Left lung (tissue), 10 donors: ENCODE results near the gene ELANE. TPM values are rescaled to one million over a fixed set of nuclear protein-coding genes. Genes with fewer than 3 reads are reported as not detected.

Experiments
- ATAC-seq: fragments of 200-7000 bp; cut with Tn5 transposase; one replicate; pipeline ENCODE4 v1.9.1; 2020; ENCODE audit warnings: moderate library complexity
- DNase-seq, 4 donors: peaks; one replicate each; pipeline ENCODE4 v3.0.0-alpha.2; 2013 to 2020
- H3K27ac ChIP-seq, 2 donors: fragments of 200-600 bp; sonication (generic) in 1 of 2; one replicate each; pipeline versions ENCODE4 v1.5.0 to v1.8.0; 2020 to 2021
- H3K27me3 ChIP-seq, 2 donors: fragments of 200-600 bp; sonication (generic) in 1 of 2; one replicate each; pipeline versions ENCODE4 v1.5.0 to v1.8.0; 2020 to 2021
- H3K36me3 ChIP-seq, 2 donors: fragments of 200-600 bp; sonication (generic) in 1 of 2; one replicate each; pipeline versions ENCODE4 v1.5.0 to v1.8.0; 2020 to 2021
- H3K4me1 ChIP-seq, 2 donors: fragments of 200-600 bp; one replicate each; pipeline ENCODE4 v1.8.0; 2021
- H3K4me3 ChIP-seq, 2 donors: fragments of 200-600 bp; sonication (generic) in 1 of 2; one replicate each; pipeline versions ENCODE4 v1.5.0 to v1.8.0; 2020 to 2021; ENCODE audit warnings: mild to moderate bottlenecking in 1 of 2
- H3K9me3 ChIP-seq, 2 donors: fragments of 200-600 bp; sonication (generic) in 1 of 2; one replicate each; pipeline versions ENCODE4 v1.5.0 to v1.8.0; 2020 to 2021
- CTCF ChIP-seq, 2 donors: fragments of 200-600 bp; sonication (generic) in 1 of 2; IDR thresholded peaks; one replicate each; pipeline versions ENCODE4 v1.5.0 to v1.8.0; 2021; ENCODE audit warnings: antibody characterized with exemption in 2 of 2
- intact Hi-C, 2 donors: fragments of 100-400 bp; cut with DNase I; formaldehyde crosslinking; loops; one replicate each; pipeline versions ENCODE4 v1.11.2 to v1.14.2; 2022
- polyA plus RNA-seq, 6 donors: library from polyadenylated mRNA; unstranded; fragments of 120-200 nt; gene quantifications; one replicate each; pipeline ENCODE4 v1.2.1, GENCODE V29; 2013; ENCODE audit not compliant: insufficient read length in 6 of 6
- total RNA-seq, 2 donors: library from RNA; stranded (reverse); fragmentation: NEBNext Ultra II Directional; extraction: Animal tissue kit (Norgen Biotek cat#: 25700); gene quantifications; one replicate each; pipeline ENCODE4 v1.2.1, GENCODE V29; 2021
- donor health status: DM: no; HTN: yes; CAD: no.
- donor health status: DM: no; HTN: no; CAD: no.

The ELANE gene
- total and polyA plus RNA-seq, 8 donors, result 0.70 to 2.2 (median 1.2) TPM

DNA sequence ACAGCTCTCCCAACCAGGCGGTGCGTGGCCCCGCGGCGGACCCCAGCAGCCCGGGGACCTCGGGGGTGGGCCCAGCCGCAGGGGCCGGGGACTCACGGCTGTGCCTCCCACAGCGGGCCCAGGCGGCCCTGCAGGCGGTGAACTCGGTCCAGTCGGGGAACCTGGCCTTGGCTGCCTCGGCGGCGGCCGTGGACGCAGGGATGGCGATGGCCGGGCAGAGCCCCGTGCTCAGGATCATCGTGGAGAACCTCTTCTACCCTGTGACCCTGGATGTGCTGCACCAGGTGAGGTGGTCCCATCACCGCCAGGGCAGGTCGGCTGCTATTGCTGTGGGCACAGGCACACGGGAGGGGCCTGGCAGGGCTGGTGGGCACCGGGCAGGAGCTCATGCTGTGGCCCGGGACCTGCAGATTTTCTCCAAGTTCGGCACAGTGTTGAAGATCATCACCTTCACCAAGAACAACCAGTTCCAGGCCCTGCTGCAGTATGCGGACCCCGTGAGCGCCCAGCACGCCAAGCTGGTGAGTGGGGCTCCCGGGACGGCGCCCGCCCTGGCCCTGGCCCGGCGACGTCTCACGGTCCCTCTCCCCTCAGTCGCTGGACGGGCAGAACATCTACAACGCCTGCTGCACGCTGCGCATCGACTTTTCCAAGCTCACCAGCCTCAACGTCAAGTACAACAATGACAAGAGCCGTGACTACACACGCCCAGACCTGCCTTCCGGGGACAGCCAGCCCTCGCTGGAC lies 47.5 kb upstream of the ELANE start:
- peaks cover 38 to 52% of the 10 kb centered on the region in 2 donors for H3K4me1 ChIP-seq
- H3K27ac ChIP-seq, result no peak overlapping the region
- H3K36me3 ChIP-seq, result peaks cover 13 to 100% of the 10 kb centered on the region in 2 donors
- no peak overlapping the region for H3K4me3 ChIP-seq
- DNase-seq, result no peak
- H3K9me3 ChIP-seq, result no peaks in the 10 kb centered on the region
- intact Hi-C loops, result no loop called here
- H3K27me3 ChIP-seq, result no peaks in the 10 kb centered on the region
- no peak for ATAC-seq
- TF ChIP-seq CTCF (IDR thresholded peaks at IDR 0.05), result no peak

GRCh38 chr19:805166-805551 lies 46.9 kb upstream of the ELANE start:
- Histone ChIP-seq H3K4me3 (no peak overlapping the region), H3K27me3 (no peaks in the 10 kb centered on the region), H3K27ac (no peak overlapping the region), H3K9me3 (no peaks in the 10 kb centered on the region), H3K36me3 (peaks cover 13 to 100% of the 10 kb centered on the region in 2 donors), H3K4me1 (peaks cover 33 to 46% of the 10 kb centered on the region in 2 donors)
- no peak for DNase-seq
- TF ChIP-seq CTCF (IDR thresholded peaks at IDR 0.05), result no peak
- no peak for ATAC-seq
- intact Hi-C loops, result no loop called here

- Histone ChIP-seq H3K36me3 (peaks cover 13 to 100% of the 10 kb centered on the region in 2 donors), H3K27me3 (no peaks in the 10 kb centered on the region), H3K4me1 (peaks cover 25 to 39% of the 10 kb centered on the region in 2 donors), H3K27ac (no peak overlapping the region), H3K9me3 (no peaks in the 10 kb centered on the region), H3K4me3 (no peak overlapping the region)
- DNase-seq (no peak), ATAC-seq (no peak)
- intact Hi-C loops, result no loop called here
- TF ChIP-seq CTCF (IDR thresholded peaks at IDR 0.05), result no peak
These were observed 46.2 kb upstream of the ELANE start for GRCh38 chr19:805600-806550.

GRCh38 chr19:806815-807421 lies 45.2 kb upstream of the ELANE start:
- H3K27ac ChIP-seq, result no peak overlapping the region
- intact Hi-C loops, result no loop called here
- peaks cover 13 to 100% of the 10 kb centered on the region in 2 donors for H3K36me3 ChIP-seq
- no peak for DNase-seq
- ATAC-seq, result no peak
- H3K4me3 ChIP-seq, result no peak overlapping the region
- peaks cover 15 to 29% of the 10 kb centered on the region in 2 donors for H3K4me1 ChIP-seq
- no peak for TF ChIP-seq CTCF (IDR thresholded peaks at IDR 0.05)
- H3K27me3 ChIP-seq, result no peaks in the 10 kb centered on the region
- no peaks in the 10 kb centered on the region for H3K9me3 ChIP-seq
